ENCODE data around the gene ZDHHC6.
"Not testable (repeated sequence)": the region's sequence is repeated elsewhere in the genome, so short reads cannot be mapped to it uniquely, and the experiment has no call there.

- TF ChIP-seq NR2C1 (IDR thresholded peaks at IDR 0.05); NFIC (IDR thresholded peaks at IDR 0.05; ENCODE audit: low read depth, low read length); TAF1 (IDR thresholded peaks at IDR 0.05; ENCODE audit: borderline replicate concordance, low read depth, low read length); MEF2A (IDR thresholded peaks at IDR 0.05; ENCODE audit: insufficient read depth, low read depth, low read length); CTCF (IDR thresholded peaks at IDR 0.05 in 2 of 3, conservative IDR thresholded peaks at IDR 0.05 in 1 of 3; ENCODE audit: control insufficient read depth in 2 of 3, extremely low read depth in 1 of 3, insufficient read depth in 1 of 3, low read depth in 3 of 3, low read length in 3 of 3); TARDBP (IDR thresholded peaks at IDR 0.05; ENCODE audit: borderline replicate concordance); POLR2AphosphoS5 (IDR thresholded peaks at IDR 0.05; ENCODE audit: low read length); ETV6 (conservative IDR thresholded peaks at IDR 0.05 in 1 of 2, IDR thresholded peaks at IDR 0.05 in 1 of 2; ENCODE audit: borderline replicate concordance in 1 of 2, low read depth in 1 of 2); USF1 (IDR thresholded peaks at IDR 0.05; ENCODE audit: borderline replicate concordance, extremely low read length, insufficient read depth, low read depth, low read length); EZH2 (IDR thresholded peaks at IDR 0.05; ENCODE audit: borderline replicate concordance, control insufficient read depth, low read depth, low read length); CREM (IDR thresholded peaks at IDR 0.05; ENCODE audit: low read depth); E2F8 (IDR thresholded peaks at IDR 0.05; ENCODE audit: low read depth, partially characterized antibody); POLR2A (IDR thresholded peaks at IDR 0.05; ENCODE audit: low read depth, low read length): not testable (repeated sequence)
These were observed 58.7 kb downstream of the ZDHHC6 start for GRCh38 chr10:112388056-112388455.
